Left forelimb (tissue), 1 donor: ENCODE measurements around the gene PLPPR4.
"Not testable (repeated sequence)": the region's sequence is repeated elsewhere in the genome, so short reads cannot be mapped to it uniquely, and the experiment has no call there.

Experiments used
- DNase-seq: peaks from one replicate; pipeline ENCODE4 v3.0.0-alpha.2; 2018; ENCODE audit warnings: low spot score

PLPPR4 gene

GRCh38 chr1:99264201-99265021, at the start of gene PLPPR4:
TSS of gene PLPPR4 (plus strand) at chr1:99264492. CDS start at chr1:99264594, 102 bp downstream.
- peak; percentile 73 for DNase-seq

GRCh38 chr1:99216956-99217355, 47.3 kb upstream of the PLPPR4 start:
- no peak for DNase-seq

GRCh38 chr1:99217599-99217998, 46.7 kb upstream of the PLPPR4 start:
- DNase-seq: no peak

- no peak for DNase-seq
These were observed 45.7 kb upstream of the PLPPR4 start for GRCh38 chr1:99218572-99218971.

- DNase-seq: no peak
These were observed 45.3 kb upstream of the PLPPR4 start for GRCh38 chr1:99218999-99219398.

- no peak for DNase-seq
These were observed 37.0 kb upstream of the PLPPR4 start for GRCh38 chr1:99227056-99227897.

- no peak for DNase-seq
These were observed 36.1 kb upstream of the PLPPR4 start for GRCh38 chr1:99228153-99228552.

GRCh38 chr1:99229122-99229521, 35.2 kb upstream of the PLPPR4 start:
- DNase-seq: no peak

GRCh38 chr1:99230695-99231094, 33.6 kb upstream of the PLPPR4 start:
- DNase-seq: no peak

- DNase-seq: no peak
These were observed 32.1 kb upstream of the PLPPR4 start for GRCh38 chr1:99232172-99232571.

GRCh38 chr1:99233446-99233845, 30.8 kb upstream of the PLPPR4 start:
- DNase-seq: no peak

- no peak for DNase-seq
These were observed 27.5 kb upstream of the PLPPR4 start for GRCh38 chr1:99236756-99237155.

- DNase-seq: no peak
These were observed 24.6 kb upstream of the PLPPR4 start for GRCh38 chr1:99239690-99240089.

GRCh38 chr1:99240621-99241020, 23.7 kb upstream of the PLPPR4 start:
- no peak for DNase-seq

- DNase-seq: no peak
These were observed 18.1 kb upstream of the PLPPR4 start for GRCh38 chr1:99246152-99246551.

- no peak for DNase-seq
These were observed 17.1 kb upstream of the PLPPR4 start for GRCh38 chr1:99247199-99247598.

- no peak for DNase-seq
These were observed 13.6 kb upstream of the PLPPR4 start for GRCh38 chr1:99250728-99251127.

- no peak for DNase-seq
These were observed 13.0 kb upstream of the PLPPR4 start for GRCh38 chr1:99251308-99251707.

GRCh38 chr1:99252630-99253029, 11.7 kb upstream of the PLPPR4 start:
- no peak for DNase-seq

- DNase-seq: not testable (repeated sequence)
These were observed 3.9 kb upstream of the PLPPR4 start for GRCh38 chr1:99260402-99260801.

- no peak for DNase-seq
These were observed 832 bp downstream of the PLPPR4 start for GRCh38 chr1:99265124-99265523.

- DNase-seq: no peak
These were observed 2.4 kb downstream of the PLPPR4 start for GRCh38 chr1:99266726-99267125.

- no peak for DNase-seq
These were observed 3.7 kb downstream of the PLPPR4 start for GRCh38 chr1:99268021-99268420.
